Lower leg skin (tissue), 3 donors: Measurements from ENCODE around the gene METTL8.

Experiments
- POLR2A ChIP-seq, 2 donors: fragments of 450-650 bp; IDR thresholded peaks; one replicate each; pipeline ENCODE4 v1.6.1; 2016 to 2017; ENCODE audit warnings: antibody characterized with exemption in 2 of 2, mild to moderate bottlenecking in 1 of 2, moderate library complexity in 1 of 2
- TF ChIP-seq, protein P1 (sequence below), 3 donors: fragments of 450-650 bp; IDR thresholded peaks; one replicate each; pipeline ENCODE4 v1.5.1; 2016; ENCODE audit warnings: antibody characterized with exemption in 3 of 3, mild to moderate bottlenecking in 3 of 3, moderate library complexity in 2 of 3

- TF ChIP-seq, protein P1, sequence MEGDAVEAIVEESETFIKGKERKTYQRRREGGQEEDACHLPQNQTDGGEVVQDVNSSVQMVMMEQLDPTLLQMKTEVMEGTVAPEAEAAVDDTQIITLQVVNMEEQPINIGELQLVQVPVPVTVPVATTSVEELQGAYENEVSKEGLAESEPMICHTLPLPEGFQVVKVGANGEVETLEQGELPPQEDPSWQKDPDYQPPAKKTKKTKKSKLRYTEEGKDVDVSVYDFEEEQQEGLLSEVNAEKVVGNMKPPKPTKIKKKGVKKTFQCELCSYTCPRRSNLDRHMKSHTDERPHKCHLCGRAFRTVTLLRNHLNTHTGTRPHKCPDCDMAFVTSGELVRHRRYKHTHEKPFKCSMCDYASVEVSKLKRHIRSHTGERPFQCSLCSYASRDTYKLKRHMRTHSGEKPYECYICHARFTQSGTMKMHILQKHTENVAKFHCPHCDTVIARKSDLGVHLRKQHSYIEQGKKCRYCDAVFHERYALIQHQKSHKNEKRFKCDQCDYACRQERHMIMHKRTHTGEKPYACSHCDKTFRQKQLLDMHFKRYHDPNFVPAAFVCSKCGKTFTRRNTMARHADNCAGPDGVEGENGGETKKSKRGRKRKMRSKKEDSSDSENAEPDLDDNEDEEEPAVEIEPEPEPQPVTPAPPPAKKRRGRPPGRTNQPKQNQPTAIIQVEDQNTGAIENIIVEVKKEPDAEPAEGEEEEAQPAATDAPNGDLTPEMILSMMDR (IDR thresholded peaks at IDR 0.05) = no peak
- TF ChIP-seq POLR2A (IDR thresholded peaks at IDR 0.05) = no peak
Measured at GRCh38 chr2:171322928-171323327, 110.9 kb downstream of the METTL8 start.
